ENCODE measurements around the gene KIF4A.

The KIF4A gene

DNA sequence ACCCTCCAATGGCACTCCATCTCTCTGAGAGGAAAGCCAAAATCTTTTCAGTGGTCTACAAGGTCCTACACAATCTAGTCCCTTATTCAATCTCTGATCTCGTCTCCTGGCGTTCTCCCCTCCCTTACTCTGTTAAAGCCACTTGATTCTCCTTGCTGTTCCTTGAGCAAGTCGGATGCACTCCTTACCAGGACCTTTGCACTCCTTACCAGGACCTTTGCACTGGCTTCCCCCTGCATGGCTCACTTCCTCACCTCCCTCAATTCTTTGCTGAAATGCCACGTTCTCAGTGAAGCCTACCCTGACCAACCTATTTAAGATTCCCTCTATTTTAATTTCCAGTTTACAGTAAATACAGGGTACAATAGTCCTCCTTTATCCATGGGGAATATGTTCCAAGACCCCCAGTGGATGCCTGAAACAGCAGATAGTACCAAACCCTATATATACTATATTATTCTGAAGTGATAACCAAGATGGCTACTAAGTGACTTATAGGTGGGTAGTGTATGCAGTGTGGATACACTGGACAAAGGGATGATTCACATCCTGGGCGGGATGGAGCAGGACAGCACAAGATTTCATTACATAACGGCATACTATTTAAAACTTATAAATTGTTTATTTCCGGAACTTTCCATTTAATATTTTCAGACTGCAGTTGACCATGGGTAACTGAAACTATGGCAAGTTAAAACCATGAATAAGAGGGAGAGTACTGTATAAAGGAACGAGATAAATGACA is 148.2 kb downstream of the KIF4A start:
- no peak for DNase-seq (ENCODE audit: low read depth, low spot score)

DNA sequence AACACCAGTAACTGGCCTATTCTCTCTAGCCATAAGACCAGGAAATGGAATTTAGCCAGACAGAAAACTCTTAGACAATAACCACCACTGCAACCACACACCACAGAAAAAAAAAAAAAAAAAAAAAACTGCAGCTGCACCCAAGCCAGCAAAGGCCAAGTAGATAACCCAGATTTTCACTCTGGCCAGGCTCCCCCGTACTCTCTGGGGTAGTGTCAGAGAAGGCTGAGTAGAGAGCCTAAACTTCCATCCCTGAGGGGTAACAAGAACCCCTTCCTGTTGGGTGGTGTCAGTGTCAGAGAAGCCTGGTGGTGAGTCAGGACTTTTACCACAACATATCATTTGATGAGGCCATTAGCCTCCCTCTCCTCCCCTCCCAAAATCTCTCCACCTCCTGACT is 149.1 kb downstream of the KIF4A start:
- no peak for DNase-seq (ENCODE audit: low read depth, low spot score)

DNA sequence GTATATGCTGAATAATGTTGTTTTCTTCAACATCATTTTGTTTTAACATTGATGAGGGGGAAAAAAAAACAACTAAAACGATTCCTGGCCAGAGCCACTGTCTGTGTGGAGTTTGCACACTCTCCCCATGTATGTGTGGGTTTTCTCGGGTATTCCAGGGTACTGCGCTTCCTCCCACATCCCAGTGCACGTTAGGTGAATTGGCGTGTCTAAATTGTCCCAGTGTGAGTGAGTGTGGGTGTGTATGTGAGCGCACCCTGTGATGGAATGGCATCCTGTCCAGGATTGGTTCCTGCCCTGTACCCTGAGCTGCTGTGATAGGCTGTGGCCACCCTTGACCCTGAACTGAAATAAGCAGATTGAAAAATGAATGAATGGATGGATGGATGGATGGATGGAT is 152.3 kb downstream of the KIF4A start:
- DNase-seq (ENCODE audit: low read depth, low spot score) = no peak

DNA sequence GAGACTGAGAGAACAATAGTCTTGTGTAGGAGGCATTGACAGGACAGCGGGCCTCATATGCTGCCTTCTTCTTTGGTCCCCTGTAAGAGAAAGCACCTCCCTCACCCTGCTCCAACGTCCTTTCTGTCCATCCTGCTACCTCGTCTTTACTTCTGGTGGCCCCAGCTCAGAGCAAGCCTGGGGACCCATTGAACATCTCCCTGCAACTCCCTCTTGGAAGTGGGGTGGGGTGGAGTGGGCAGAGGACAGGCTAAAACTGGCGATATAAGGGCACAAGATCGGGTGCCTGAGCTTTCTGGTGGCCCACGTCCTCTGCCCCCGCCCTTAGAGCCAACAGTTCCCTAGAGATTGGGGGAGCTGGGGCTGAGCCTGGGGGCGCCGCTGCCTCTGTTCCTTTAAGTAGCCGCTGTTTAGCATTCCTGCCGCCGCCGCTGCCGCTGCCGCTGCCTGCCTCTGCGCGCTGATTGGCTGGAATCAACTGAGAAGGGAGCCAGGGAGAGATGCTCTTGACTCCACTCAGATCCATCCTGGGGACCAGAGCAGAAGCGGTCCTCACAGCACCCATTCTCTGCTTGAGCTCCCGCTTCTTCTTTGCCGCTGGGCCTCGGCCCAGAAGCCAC is 154.5 kb downstream of the KIF4A start, which contains the start of gene DLG3:
Gene DLG3 (plus strand): TSS at position 510 of the 620 bp plus-strand sequence. CDS start 367 bp downstream, outside the sequence.
- peak; percentile 78 for DNase-seq (ENCODE audit: low read depth, low spot score)

DNA sequence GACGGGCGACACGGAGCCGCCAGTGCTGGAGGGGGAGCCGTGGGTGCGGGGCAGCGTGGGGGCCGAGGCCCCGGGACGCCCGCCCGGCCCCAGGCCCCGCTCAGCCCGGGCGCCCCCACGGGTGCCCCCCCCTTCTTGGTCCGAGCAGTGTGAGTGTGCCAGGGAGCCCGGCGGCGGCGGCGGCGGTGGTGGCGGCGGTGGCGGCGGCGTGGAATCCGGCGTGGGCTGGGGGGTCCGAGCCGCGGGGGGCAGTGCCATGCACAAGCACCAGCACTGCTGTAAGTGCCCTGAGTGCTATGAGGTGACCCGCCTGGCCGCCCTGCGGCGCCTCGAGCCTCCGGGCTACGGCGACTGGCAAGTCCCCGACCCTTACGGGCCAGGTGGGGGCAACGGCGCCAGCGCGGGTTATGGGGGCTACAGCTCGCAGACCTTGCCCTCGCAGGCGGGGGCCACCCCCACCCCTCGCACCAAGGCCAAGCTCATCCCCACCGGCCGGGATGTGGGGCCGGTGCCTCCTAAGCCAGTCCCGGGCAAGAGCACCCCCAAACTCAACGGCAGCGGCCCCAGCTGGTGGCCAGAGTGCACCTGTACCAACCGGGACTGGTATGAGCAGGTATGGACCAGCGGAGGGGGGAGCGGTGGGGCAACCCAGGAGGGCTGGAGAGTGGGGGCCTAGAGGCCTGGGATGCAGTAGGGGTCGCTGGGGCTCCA is 155.2 kb downstream of the KIF4A start:
- DNase-seq (ENCODE audit: low read depth, low spot score) = no peak

DNA sequence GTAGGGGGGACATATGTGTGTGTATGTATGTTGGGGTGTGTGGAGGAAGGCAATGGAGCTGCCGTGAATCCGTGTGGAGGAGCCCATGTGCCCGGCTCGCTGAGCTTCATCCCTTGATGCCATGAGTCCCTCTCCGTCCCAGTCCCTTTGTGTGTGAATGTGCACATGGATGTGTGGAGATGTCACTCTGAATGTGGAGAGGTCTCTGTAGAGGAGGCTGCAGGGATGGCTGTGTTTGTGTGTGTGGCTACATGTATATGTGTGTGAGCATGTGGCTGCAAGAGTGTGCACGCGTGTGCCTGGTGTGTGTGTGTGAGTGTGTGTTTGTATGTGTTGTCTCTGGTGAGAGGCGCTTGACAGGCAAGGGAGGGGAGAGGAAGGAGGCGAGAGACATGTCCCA is 156.0 kb downstream of the KIF4A start:
- no peak for DNase-seq (ENCODE audit: low read depth, low spot score)

DNA sequence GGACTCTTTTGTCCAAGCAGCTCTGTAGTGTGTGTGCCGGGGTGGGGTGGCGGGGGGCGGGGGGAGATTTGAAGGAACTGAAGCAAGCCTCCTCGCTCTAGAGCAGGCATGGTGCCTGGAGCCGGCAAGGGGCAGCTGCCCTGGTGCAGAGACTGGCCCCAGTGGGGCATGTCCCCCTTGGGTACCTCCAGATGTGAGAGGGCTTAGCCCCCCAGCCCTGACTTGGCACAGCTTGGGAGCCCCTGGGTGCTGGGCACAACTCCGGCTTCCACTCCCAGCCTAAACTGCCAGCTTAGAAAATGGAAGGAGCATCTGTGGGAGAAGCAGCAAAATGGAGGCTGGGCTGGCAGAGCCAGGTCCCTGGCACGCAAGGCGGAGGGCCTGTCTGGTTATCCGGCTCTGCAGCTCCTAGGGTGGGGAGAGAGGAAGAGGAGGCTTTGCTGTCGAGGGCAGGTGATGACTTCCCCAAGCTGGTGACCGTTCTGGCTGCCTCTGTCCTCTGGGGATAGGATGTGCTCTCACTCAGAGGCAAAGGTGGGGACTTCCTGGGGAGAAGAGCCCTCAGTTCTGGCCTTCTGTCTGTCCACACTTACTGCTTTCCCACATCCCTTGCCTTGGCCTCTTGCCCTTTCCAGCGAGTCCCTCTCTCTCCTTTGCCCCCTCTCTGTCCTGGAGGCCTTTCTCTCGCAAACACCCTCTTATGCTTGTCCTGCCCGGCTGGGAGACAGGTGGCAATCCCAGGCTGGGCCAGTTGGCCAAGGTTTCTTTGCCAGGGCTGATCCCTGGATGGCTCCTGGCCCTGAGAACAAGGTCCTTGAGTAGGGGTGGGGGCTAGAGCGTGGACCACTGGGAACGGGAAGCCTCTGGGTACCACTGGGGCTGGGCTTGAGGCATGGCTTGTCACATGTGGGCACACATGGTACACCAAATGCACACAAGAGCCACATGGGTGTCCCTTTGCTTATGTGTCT is 156.8 kb downstream of the KIF4A start:
- DNase-seq (ENCODE audit: low read depth, low spot score) = no peak

DNA sequence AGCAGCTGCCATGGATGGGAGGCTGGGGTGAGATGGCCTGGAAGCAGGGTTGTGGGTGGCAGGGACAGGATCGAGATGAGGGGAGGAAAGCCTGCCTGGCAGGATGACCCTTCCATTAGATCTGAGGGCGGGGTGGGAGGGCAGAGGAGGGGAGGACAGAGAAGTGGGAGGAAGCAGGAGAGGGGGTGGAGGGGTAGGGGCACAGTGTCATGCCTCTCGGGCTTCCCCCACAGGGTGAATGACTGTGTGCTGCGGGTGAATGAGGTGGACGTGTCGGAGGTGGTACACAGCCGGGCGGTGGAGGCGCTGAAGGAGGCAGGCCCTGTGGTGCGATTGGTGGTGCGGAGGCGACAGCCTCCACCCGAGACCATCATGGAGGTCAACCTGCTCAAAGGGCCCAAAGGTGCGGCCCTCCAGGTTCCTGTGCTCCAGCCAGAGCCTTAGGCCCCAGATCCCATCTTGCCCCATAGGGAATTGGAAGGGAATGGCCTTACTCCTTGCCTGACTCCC is 159.6 kb downstream of the KIF4A start:
- DNase-seq (ENCODE audit: low read depth, low spot score) = no peak

DNA sequence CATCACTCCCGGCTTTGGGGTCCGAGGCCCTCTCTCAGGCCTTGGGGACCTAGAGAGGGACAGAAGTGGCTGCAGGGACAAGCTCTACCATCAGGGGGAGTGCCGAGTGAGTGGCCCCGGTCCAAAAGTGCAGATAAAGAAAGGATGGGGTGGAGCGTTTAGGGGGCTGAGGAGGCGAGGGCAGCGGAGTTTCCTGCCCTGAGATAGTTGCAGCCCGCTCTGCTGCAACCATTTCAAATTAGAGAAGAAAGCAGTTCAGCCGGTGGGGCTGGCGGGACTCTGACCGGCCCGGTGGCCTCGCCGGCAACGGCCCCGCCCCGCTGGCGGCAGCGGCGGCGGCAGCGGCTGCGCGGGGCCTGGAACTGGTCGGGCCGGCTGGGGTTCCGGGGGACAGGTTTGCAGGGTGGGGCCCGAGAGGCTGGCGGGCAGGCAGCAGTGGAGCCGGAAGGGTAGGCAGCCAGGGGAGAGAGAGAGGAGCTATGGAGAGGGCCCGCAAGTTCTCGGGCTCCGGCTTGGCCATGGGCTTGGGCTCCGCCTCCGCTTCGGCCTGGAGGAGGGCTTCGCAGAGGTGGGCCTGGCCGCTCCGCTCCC is 162.3 kb downstream of the KIF4A start:
- DNase-seq (ENCODE audit: low read depth, low spot score) = peak; percentile 83

DNA sequence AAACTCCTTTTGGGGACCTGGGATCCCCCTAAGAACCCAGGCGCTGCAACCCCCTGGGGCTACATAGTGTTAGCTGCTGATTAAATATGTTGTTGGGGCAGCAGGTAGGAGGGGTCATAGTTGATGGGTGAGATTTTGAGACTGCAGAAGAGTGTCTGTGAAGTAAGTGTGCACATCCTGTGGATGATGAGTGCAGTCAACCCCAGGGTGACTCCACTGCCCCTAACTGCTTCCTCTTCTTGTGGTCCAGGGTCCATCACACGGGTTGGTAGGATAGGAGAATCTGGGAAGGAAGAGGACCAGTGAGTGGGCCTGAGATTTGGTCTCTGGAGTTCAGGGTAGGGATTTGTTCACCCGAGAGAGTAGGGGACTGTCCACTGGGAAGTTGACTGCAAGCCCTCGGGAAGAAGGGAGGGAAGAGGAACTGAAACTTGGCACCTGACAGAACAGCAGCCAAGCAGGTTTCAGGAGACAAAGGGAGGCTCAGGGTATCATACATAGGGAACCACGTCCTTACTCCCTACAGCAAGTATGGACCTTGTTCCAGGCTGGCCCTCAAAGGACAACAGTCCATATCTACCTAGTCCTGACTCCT is 163.2 kb downstream of the KIF4A start:
- no peak for DNase-seq (ENCODE audit: low read depth, low spot score)

DNA sequence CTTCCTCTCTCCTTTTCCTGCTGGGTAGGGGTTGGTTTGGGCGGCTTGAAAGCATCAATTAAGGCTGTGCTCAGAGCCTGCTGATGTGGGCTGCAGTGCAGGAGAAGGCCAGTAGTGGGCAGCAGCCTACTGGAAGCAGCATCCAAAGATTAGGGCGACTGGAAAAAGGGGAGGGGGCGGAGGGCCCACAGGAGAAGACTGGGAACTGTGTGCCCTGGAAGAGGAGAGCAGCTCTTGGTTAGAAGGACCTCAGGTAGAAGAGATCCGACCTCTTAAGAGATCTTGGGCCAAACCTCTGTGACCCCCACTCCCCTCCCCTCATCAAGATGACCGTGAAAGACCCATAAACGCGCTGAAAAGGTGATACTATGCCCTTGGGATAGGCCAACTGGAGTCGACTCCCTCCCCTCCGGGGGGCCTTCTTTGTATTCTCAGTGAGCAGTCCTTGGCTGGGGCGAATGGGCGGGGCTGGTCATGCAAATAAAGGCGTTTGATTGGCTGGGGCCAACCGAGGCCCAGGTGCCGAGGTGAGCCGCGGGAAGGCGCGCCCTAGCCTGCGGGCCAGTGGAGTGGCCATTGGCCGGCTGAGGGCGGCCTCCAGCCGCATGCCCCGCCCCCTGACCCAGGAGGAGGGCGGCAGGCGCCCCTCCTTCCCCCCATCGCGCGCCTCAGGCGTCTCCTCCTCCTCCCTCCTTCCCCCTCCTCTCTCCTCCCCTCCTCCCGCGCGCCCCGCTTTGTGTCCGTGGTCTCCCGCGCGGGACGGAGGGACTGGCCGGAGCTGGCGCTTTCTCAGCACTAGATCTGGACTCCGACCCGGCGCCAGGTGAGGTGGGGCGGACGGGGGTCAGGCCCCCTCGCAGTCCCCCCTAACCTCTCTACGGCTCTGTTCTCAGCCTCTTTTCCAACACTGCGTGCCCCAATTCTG is 164.8 kb downstream of the KIF4A start:
- DNase-seq (ENCODE audit: low read depth, low spot score) = peak; percentile 99

DNA sequence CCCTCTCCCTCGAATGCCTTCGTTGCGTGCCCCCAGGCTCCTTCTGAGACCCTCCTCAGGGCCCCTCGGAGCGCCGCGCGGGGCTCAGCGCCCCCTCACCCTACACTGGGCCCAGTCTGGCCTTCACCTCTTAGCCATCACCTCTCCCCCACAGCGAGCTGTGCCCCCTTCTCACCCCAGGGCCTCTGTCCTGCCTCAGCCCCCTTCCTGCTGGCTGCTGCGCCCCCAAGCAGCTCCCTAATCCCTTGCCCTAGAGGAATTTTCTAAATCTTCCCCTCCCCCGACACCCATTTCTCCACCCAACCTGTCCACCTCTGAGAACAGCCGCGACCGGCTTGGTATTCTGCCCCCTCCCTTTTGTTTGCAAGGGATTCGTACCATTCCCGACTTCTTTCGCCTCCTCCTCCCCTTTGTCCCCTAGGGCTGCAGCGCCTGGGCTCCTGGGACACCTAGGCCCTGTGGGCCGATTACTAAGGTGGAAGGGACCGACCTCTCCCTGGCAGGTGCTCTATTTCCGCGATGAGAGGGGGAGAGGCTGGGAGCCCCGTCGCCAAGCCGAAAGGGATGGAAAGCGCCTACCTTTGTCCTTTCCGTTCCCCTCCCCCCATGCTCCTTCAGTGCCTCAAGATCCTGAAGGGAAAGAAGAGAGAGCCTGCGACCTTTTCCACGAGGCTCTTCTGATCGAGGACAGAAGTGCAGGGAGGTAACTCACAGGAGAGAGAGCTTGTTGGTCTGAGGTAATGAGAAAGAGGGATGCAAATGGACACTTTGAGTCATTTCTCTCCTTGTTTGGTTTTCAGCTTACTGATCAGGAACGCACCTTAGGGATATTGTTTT is 165.7 kb downstream of the KIF4A start:
- DNase-seq (ENCODE audit: low read depth, low spot score) = peak; percentile 86

DNA sequence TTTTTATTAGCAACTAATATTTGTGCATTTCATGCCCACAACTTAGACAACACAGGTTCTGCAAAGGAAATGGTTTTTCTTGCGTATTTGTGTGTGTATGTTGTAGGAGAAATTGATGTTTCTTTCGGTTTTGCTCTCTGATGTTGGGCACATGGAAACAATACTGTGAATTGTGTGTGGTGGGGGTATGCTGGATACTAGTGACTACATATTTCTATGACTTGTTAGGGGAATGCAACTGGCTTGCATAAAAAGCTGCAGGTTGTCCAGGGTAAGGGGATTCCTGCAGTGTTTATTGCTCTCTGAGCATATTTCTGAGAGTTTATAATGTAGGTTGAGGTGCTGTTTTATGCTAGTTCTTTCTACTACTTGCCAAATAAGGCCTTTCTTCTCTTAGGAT is 166.4 kb downstream of the KIF4A start:
- no peak for DNase-seq (ENCODE audit: low read depth, low spot score)

DNA sequence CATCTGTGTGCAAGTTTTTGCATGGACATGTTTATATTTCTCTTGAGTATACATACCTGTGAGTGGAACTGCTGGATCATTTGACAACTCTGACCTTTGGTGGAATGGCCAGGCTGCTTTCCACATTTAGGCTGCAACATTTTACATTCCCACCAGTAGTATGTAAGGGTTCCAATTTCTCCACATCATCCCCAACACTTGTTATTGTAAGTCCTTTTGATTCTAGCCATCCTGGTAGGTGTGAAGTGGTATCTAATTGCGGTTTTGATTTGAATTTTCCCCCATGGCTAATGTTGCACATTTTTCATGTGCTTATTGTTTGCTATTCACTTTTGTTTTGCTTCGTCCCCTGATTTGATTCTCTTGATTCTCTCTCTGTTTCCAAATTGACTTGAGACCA is 171.1 kb downstream of the KIF4A start:
- DNase-seq (ENCODE audit: low read depth, low spot score) = no peak

DNA sequence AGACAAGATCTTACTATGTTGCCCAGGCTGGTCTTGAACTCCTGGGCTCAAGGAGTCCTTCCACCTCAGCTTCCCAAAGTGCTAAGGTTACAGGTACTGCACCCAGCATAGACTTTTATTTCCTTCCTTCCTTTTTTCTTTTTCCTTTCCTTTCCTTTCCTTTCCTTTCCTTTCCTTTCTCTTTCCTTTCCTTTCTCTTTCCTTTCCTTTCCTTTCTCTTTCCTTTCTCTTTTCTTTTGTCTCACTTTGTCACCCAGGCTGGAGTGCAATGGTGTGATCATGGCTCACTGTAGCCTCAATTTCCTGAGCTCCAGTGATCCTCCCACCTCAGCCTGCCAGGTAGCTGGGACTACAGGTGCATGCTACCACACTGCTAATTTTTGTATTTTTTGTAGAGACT is 174.1 kb downstream of the KIF4A start:
- no peak for DNase-seq (ENCODE audit: low read depth, low spot score)

DNA sequence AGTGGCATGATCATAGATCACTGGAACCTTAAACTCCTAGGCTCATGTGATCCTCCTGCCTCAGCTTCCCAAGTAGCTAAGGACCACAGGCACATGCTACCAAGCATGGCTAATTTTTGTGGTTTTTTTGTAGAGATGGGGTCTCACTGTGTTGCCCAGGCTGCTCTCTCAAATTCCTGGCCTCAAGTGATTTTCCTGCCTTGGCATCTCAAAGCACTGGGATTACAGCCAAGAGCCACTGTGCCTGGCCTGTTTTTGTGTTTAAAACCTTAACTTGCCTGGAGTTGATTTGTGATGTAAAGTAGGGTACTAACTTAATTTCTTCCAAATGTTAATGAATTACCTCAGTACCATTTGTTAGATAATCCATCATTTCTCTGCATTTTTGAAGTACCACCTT is 177.1 kb downstream of the KIF4A start:
- DNase-seq (ENCODE audit: low read depth, low spot score) = no peak

DNA sequence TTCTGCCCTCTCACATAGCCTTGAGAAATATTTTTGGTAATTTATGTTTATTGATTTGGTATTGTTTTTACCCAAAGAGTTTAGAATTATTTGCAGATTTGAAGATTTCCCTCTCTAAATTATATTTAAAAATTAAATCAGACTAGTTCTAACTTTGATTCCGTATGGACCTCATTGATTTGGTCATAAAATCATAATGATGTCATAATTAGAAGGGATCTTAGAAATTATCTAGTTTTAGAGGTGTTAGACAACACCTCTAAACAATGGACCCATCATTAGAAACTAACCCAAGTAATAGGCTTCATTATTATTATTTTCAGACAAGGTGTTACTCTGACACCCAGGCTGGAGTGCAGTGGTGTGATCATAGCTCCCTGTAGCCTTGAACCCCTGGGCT is 178.8 kb downstream of the KIF4A start:
- no peak for DNase-seq (ENCODE audit: low read depth, low spot score)

Data from ELF-1 (cell line).